PC-9 (cell line): ENCODE results near the gene SERPINB8. TPM values are rescaled to one million over a fixed set of nuclear protein-coding genes. Genes with fewer than 3 reads are reported as not detected.

Experiments used
- BruUV-seq: library from RNA; stranded (reverse); fragments of 400-500 nt; replicated peaks from 2 replicates; lab custom pipeline; 2021; lab: Mats Ljungman, UMichigan
- CTCF ChIA-PET: fragments of 300-600 bp; sonication (Branson Sonifier 250); formaldehyde crosslinking; loops from one replicate; lab custom pipeline; 2022; ENCODE audit warnings: antibody characterized with exemption; lab: Charles Lee
- POLR2A ChIA-PET: fragments of 300-600 bp; sonication (Branson Sonifier 250); formaldehyde crosslinking; loops from one replicate; lab custom pipeline; 2022; ENCODE audit warnings: antibody characterized with exemption; ENCODE audit not compliant: unreplicated experiment; lab: Charles Lee
- DNase-seq, 2 experiments: peaks; one replicate each; pipeline versions ENCODE4 v3.0.0 to v3.0.0-alpha.2; 2015 to 2022; ENCODE audit warnings: mixed read lengths in 1 of 2
- H2AFZ ChIP-seq: fragments of 200-600 bp; sonication (generic); 2 replicates; pipeline ENCODE4 v1.8.1; 2017; ENCODE audit warnings: antibody characterized with exemption
- H3F3A ChIP-seq: fragments of 200-600 bp; sonication (generic); 2 replicates; pipeline ENCODE4 v1.8.1; 2017; ENCODE audit warnings: antibody characterized with exemption, mild to moderate bottlenecking, low read depth; ENCODE audit not compliant: insufficient read depth
- H3K27ac ChIP-seq: fragments of 200-600 bp; sonication (generic); 2 replicates; pipeline ENCODE4 v1.6.1; 2016; ENCODE audit warnings: mixed run types
- H3K27me3 ChIP-seq: fragments of 200-600 bp; sonication (generic); 2 replicates; pipeline ENCODE4 v1.6.1; 2016; ENCODE audit warnings: low read depth, mixed run types; ENCODE audit not compliant: insufficient read depth
- H3K36me3 ChIP-seq: fragments of 200-600 bp; sonication (generic); 2 replicates; pipeline ENCODE4 v1.6.1; 2016; ENCODE audit warnings: low read depth, mixed run types
- H3K4me1 ChIP-seq: fragments of 200-600 bp; sonication (generic); replicated peaks from 2 replicates; pipeline ENCODE4 v1.6.1; 2016; ENCODE audit warnings: mixed run types; ENCODE audit not compliant: insufficient read depth
- H3K4me2 ChIP-seq: fragments of 200-600 bp; sonication (generic); 2 replicates; pipeline ENCODE4 v1.6.1; 2017; ENCODE audit warnings: mixed run types
- H3K4me3 ChIP-seq: fragments of 200-600 bp; sonication (generic); 2 replicates; pipeline ENCODE4 v1.6.1; 2016; ENCODE audit warnings: mixed run types
- H3K79me2 ChIP-seq: fragments of 200-600 bp; sonication (generic); 2 replicates; pipeline ENCODE4 v1.6.1; 2017; ENCODE audit warnings: low read depth, mixed run types
- H3K9me2 ChIP-seq: fragments of 200-600 bp; sonication (generic); 2 replicates; pipeline ENCODE4 v1.8.1; 2017; ENCODE audit warnings: mild to moderate bottlenecking; ENCODE audit not compliant: insufficient read depth
- H3K9me3 ChIP-seq: fragments of 200-600 bp; sonication (generic); 2 replicates; pipeline ENCODE4 v1.8.1; 2016; ENCODE audit warnings: low read depth; ENCODE audit not compliant: insufficient read depth
- H4K20me1 ChIP-seq: fragments of 200-600 bp; sonication (generic); 2 replicates; pipeline ENCODE4 v1.8.1; 2017; ENCODE audit not compliant: insufficient read depth
- CTCF ChIP-seq: fragments of 200-600 bp; sonication (generic); conservative IDR thresholded peaks from 2 replicates; pipeline ENCODE4 v1.6.1; 2017; ENCODE audit warnings: mixed run types, antibody characterized with exemption, mild to moderate bottlenecking, moderate library complexity
- EZH2 ChIP-seq: fragments of 200-600 bp; sonication (generic); IDR thresholded peaks from 2 replicates; pipeline ENCODE4 v1.8.0; 2017; ENCODE audit warnings: antibody characterized with exemption, low read depth
- intact Hi-C: fragments of 100-400 bp; cut with micrococcal nuclease; formaldehyde crosslinking; loops from one replicate; pipeline ENCODE4 v1.10.0; 2022; ENCODE audit not compliant: unreplicated experiment
- total RNA-seq: library from RNA; stranded (reverse); gene quantifications from 2 replicates; pipeline ENCODE4 v1.2.3, GENCODE V29; 2021

SERPINB8 gene
- total RNA-seq, 1 experiment from 2014 or later: 7.2 TPM

DNA sequence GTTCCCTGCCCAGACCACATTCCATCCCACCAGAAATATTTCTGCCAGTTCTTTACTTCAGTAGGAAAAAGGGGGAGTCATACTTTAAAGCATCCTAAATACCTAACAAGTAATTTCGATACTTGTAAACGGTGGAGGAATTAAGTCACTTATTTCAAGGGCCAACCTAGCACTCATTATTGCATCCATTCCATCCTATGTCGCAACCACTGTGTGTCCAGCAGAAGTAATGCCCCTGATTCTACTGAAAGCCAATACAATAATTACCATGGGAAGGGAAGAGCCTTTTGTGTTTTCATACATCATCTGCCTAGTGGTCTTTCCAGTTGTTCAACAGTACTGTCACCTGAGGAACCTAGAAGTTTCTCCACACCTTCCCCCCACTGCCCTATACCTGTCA lies 12.5 kb downstream of the SERPINB8 start:
- CTCF ChIA-PET: no interaction called here
- Histone ChIP-seq H3K4me3 (no peak overlapping the region), H3K27me3 (no peaks in the 10 kb centered on the region), H3K36me3 (peaks cover 6% of the 10 kb centered on the region; the same call in 1 of the 2 replicates), H3K27ac (no peak overlapping the region), H2AFZ (no peak overlapping the region), H3K4me2 (no peak overlapping the region), H4K20me1 (no peaks in the 10 kb centered on the region; the same call in 1 of the 2 replicates), H3K79me2 (no peaks in the 10 kb centered on the region), H3K9me2 (no peaks in the 10 kb centered on the region), H3F3A (no peaks in the 10 kb centered on the region), H3K4me1 (no peaks in the 10 kb centered on the region), H3K9me3 (no peaks in the 10 kb centered on the region)
- DNase-seq: no peak
- POLR2A ChIA-PET: no interaction called here
- intact Hi-C loops: no loop called here
- TF ChIP-seq EZH2 (no peak), CTCF (no peak)
- no TSS peak for BruUV-seq

DNA sequence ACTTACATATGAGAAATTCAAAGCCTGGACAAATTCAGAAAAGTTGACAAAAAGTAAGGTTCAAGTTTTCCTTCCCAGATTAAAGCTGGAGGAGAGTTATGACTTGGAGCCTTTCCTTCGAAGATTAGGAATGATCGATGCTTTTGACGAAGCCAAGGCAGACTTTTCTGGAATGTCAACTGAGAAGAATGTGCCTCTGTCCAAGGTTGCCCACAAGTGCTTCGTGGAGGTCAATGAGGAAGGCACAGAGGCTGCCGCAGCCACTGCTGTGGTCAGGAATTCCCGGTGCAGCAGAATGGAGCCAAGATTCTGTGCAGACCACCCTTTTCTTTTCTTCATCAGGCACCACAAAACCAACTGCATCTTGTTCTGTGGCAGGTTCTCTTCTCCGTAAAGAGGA lies 17.0 kb downstream of the SERPINB8 start:
- TF ChIP-seq CTCF (no peak), EZH2 (no peak)
- Histone ChIP-seq H2AFZ (no peak overlapping the region), H3K9me2 (no peaks in the 10 kb centered on the region), H3K36me3 (no peaks in the 10 kb centered on the region), H3K79me2 (no peaks in the 10 kb centered on the region), H3F3A (no peaks in the 10 kb centered on the region), H3K4me2 (no peak overlapping the region), H4K20me1 (no peaks in the 10 kb centered on the region), H3K4me1 (no peaks in the 10 kb centered on the region), H3K27ac (no peak overlapping the region), H3K9me3 (no peaks in the 10 kb centered on the region), H3K27me3 (no peaks in the 10 kb centered on the region), H3K4me3 (no peak overlapping the region)
- intact Hi-C loops: no loop called here
- DNase-seq: no peak
- BruUV-seq: no TSS peak
- ChIA-PET POLR2A (no interaction called here), CTCF (no interaction called here)

GRCh38 chr18:63987743-63988142 lies 17.9 kb downstream of the SERPINB8 start:
- Histone ChIP-seq H3K4me3 (no peak overlapping the region), H3K36me3 (no peaks in the 10 kb centered on the region), H2AFZ (no peak overlapping the region), H3K4me2 (no peak overlapping the region), H3K9me3 (no peaks in the 10 kb centered on the region), H3F3A (no peaks in the 10 kb centered on the region), H3K9me2 (no peaks in the 10 kb centered on the region), H3K4me1 (no peaks in the 10 kb centered on the region), H3K27ac (no peak overlapping the region), H3K79me2 (no peaks in the 10 kb centered on the region), H3K27me3 (no peaks in the 10 kb centered on the region), H4K20me1 (no peaks in the 10 kb centered on the region)
- POLR2A ChIA-PET: no interaction called here
- no peak for DNase-seq
- intact Hi-C loops: no loop called here
- TF ChIP-seq CTCF: no peak
- no peak for TF ChIP-seq EZH2
- CTCF ChIA-PET: no interaction called here
- BruUV-seq: no TSS peak
